HUES6 (cell line): ENCODE measurements around the gene CCDC92B.
"Not testable (repeated sequence)": the region's sequence is repeated elsewhere in the genome, so short reads cannot be mapped to it uniquely, and the experiment has no call there.

Experiments
- H3K27ac ChIP-seq: 2 replicates; pipeline ENCODE4 v1.7.0; 2013; ENCODE audit warnings: low read depth, mild to moderate bottlenecking, low read length, inconsistent platforms
- H3K27me3 ChIP-seq: 2 replicates; pipeline ENCODE4 v1.6.1; 2013; ENCODE audit warnings: low read length; ENCODE audit not compliant: control insufficient read depth, insufficient read depth
- H3K36me3 ChIP-seq: 2 replicates; pipeline ENCODE4 v1.6.1; 2013; ENCODE audit warnings: low read length; ENCODE audit not compliant: control insufficient read depth, insufficient read depth
- H3K4me1 ChIP-seq: 2 replicates; pipeline ENCODE4 v1.6.1; 2013; ENCODE audit warnings: low read length; ENCODE audit not compliant: control insufficient read depth, insufficient read depth
- H3K4me3 ChIP-seq: 2 replicates; pipeline ENCODE4 v1.5.1; 2013; ENCODE audit warnings: low read depth, low read length
- H3K9ac ChIP-seq: one replicate; pipeline ENCODE4 v1.6.1; 2013; ENCODE audit warnings: mild to moderate bottlenecking, low read length
- H3K9me3 ChIP-seq: 2 replicates; pipeline ENCODE4 v1.6.1; 2013; ENCODE audit warnings: low read depth, low read length; ENCODE audit not compliant: control insufficient read depth, insufficient read depth

Gene CCDC92B

GRCh38 chr17:2789700-2790099 lies 40.2 kb upstream of the CCDC92B start:
- Histone ChIP-seq H3K4me3 (no peak overlapping the region), H3K27ac (no peak overlapping the region), H3K9me3 (no peaks in the 10 kb centered on the region), H3K27me3 (no peaks in the 10 kb centered on the region), H3K4me1 (peaks cover 4% of the 10 kb centered on the region; the same call in 1 of the 2 replicates), H3K36me3 (no peaks in the 10 kb centered on the region), H3K9ac (no peak overlapping the region)

- no peaks in the 10 kb centered on the region for H3K9me3 ChIP-seq
- H3K9ac ChIP-seq = no peak overlapping the region
- H3K4me1 ChIP-seq = peaks cover 4% of the 10 kb centered on the region; the same call in 1 of the 2 replicates
- no peak overlapping the region for H3K4me3 ChIP-seq
- H3K36me3 ChIP-seq = no peaks in the 10 kb centered on the region
- H3K27me3 ChIP-seq = no peaks in the 10 kb centered on the region
- H3K27ac ChIP-seq = no peak overlapping the region
Observed at GRCh38 chr17:2786176-2786881, 36.9 kb upstream of the CCDC92B start.

GRCh38 chr17:2785376-2785775 lies 35.9 kb upstream of the CCDC92B start:
- not testable (repeated sequence) for H3K27me3 ChIP-seq, H3K27ac ChIP-seq, H3K4me1 ChIP-seq, H3K4me3 ChIP-seq, H3K9me3 ChIP-seq, H3K36me3 ChIP-seq, H3K9ac ChIP-seq

- Histone ChIP-seq H3K4me3 (no peak overlapping the region), H3K4me1 (no peaks in the 10 kb centered on the region), H3K9ac (no peak overlapping the region), H3K27me3 (no peaks in the 10 kb centered on the region), H3K27ac (no peak overlapping the region), H3K9me3 (no peaks in the 10 kb centered on the region), H3K36me3 (no peaks in the 10 kb centered on the region)
Observed at GRCh38 chr17:2784864-2785263, 35.4 kb upstream of the CCDC92B start.

- Histone ChIP-seq H3K27ac (no peak overlapping the region), H3K4me3 (no peak overlapping the region), H3K4me1 (no peaks in the 10 kb centered on the region), H3K9me3 (no peaks in the 10 kb centered on the region), H3K36me3 (no peaks in the 10 kb centered on the region), H3K27me3 (peaks cover 4% of the 10 kb centered on the region; the same call in 1 of the 2 replicates), H3K9ac (no peak overlapping the region)
Observed at GRCh38 chr17:2783310-2784030, 34.0 kb upstream of the CCDC92B start.

GRCh38 chr17:2782055-2782454 lies 32.6 kb upstream of the CCDC92B start:
- H3K4me1 ChIP-seq = peaks cover 4% of the 10 kb centered on the region; the same call in 1 of the 2 replicates
- no peaks in the 10 kb centered on the region for H3K9me3 ChIP-seq

GRCh38 chr17:2781598-2781997 lies 32.1 kb upstream of the CCDC92B start:
- not testable (repeated sequence) for H3K4me3 ChIP-seq, H3K36me3 ChIP-seq, H3K4me1 ChIP-seq, H3K27ac ChIP-seq, H3K9ac ChIP-seq, H3K9me3 ChIP-seq
- H3K27me3 ChIP-seq = peaks cover 17% of the 10 kb centered on the region; the same call in 1 of the 2 replicates

More at GRCh38 chr17:2782055-2782454, 32.6 kb upstream of the CCDC92B start:
- Histone ChIP-seq H3K27ac (no peak overlapping the region), H3K4me3 (no peak overlapping the region), H3K36me3 (no peaks in the 10 kb centered on the region), H3K27me3 (peaks cover 14% of the 10 kb centered on the region; the same call in 1 of the 2 replicates), H3K9ac (no peak overlapping the region)

- Histone ChIP-seq H3K4me1 (peaks cover 5% of the 10 kb centered on the region; the same call in 1 of the 2 replicates), H3K27me3 (peaks cover 22% of the 10 kb centered on the region; the same call in 1 of the 2 replicates), H3K27ac (no peak overlapping the region), H3K4me3 (no peak overlapping the region), H3K9me3 (no peaks in the 10 kb centered on the region), H3K36me3 (no peaks in the 10 kb centered on the region), H3K9ac (no peak overlapping the region)
Observed at GRCh38 chr17:2780931-2781454, 31.5 kb upstream of the CCDC92B start.

- H3K4me1 ChIP-seq = peaks cover 5% of the 10 kb centered on the region; the same call in 1 of the 2 replicates
- H3K9me3 ChIP-seq = no peaks in the 10 kb centered on the region
- H3K36me3 ChIP-seq = no peaks in the 10 kb centered on the region
- no peak overlapping the region for H3K4me3 ChIP-seq
- no peak overlapping the region for H3K27ac ChIP-seq
- H3K9ac ChIP-seq = no peak overlapping the region
- H3K27me3 ChIP-seq = peaks cover 29% of the 10 kb centered on the region
Observed at GRCh38 chr17:2780256-2780655, 30.8 kb upstream of the CCDC92B start.

GRCh38 chr17:2779545-2779944 lies 30.1 kb upstream of the CCDC92B start:
- Histone ChIP-seq H3K4me3 (no peak overlapping the region), H3K9ac (no peak overlapping the region), H3K4me1 (peaks cover 5% of the 10 kb centered on the region; the same call in 1 of the 2 replicates), H3K27ac (no peak overlapping the region), H3K36me3 (no peaks in the 10 kb centered on the region), H3K9me3 (no peaks in the 10 kb centered on the region), H3K27me3 (peaks cover 33% of the 10 kb centered on the region)

- Histone ChIP-seq H3K4me3 (no peak overlapping the region), H3K27ac (no peak overlapping the region), H3K27me3 (peaks cover 39% of the 10 kb centered on the region), H3K4me1 (peaks cover 5% of the 10 kb centered on the region; the same call in 1 of the 2 replicates), H3K9ac (no peak overlapping the region), H3K36me3 (no peaks in the 10 kb centered on the region), H3K9me3 (no peaks in the 10 kb centered on the region)
Observed at GRCh38 chr17:2778489-2778888, 29.0 kb upstream of the CCDC92B start.
